Measurements from ENCODE around the gene PDE10A.

The PDE10A gene

GRCh38 chr6:165689699-165690098, 26.7 kb upstream of the PDE10A start:
- H3K27ac Mint-ChIP-seq, result no peak overlapping the region
- no peak overlapping the region for H3K4me3 Mint-ChIP-seq
- H3K27me3 Mint-ChIP-seq, result no peaks in the 10 kb centered on the region
- peaks cover 9% of the 10 kb centered on the region for H3K9me3 Mint-ChIP-seq
- H3K36me3 Mint-ChIP-seq (ENCODE audit: low read depth), result no peaks in the 10 kb centered on the region
- no peaks in the 10 kb centered on the region for H3K4me1 Mint-ChIP-seq (ENCODE audit: low read depth)

GRCh38 chr6:165686596-165687365, 23.7 kb upstream of the PDE10A start:
- H3K4me3 Mint-ChIP-seq, result no peak overlapping the region
- H3K36me3 Mint-ChIP-seq (ENCODE audit: low read depth), result no peaks in the 10 kb centered on the region
- no peak overlapping the region for H3K27ac Mint-ChIP-seq
- H3K9me3 Mint-ChIP-seq, result peaks cover 9% of the 10 kb centered on the region
- no peaks in the 10 kb centered on the region for H3K4me1 Mint-ChIP-seq (ENCODE audit: low read depth)
- H3K27me3 Mint-ChIP-seq, result no peaks in the 10 kb centered on the region

- H3K4me3 Mint-ChIP-seq, result no peak overlapping the region
- H3K36me3 Mint-ChIP-seq (ENCODE audit: low read depth), result no peaks in the 10 kb centered on the region
- H3K27ac Mint-ChIP-seq, result no peak overlapping the region
- peaks cover 5% of the 10 kb centered on the region for H3K27me3 Mint-ChIP-seq
- H3K9me3 Mint-ChIP-seq, result peaks cover 8% of the 10 kb centered on the region
- no peaks in the 10 kb centered on the region for H3K4me1 Mint-ChIP-seq (ENCODE audit: low read depth)
Observed at GRCh38 chr6:165685302-165685701, 22.3 kb upstream of the PDE10A start.

GRCh38 chr6:165684333-165684732, 21.3 kb upstream of the PDE10A start:
- H3K36me3 Mint-ChIP-seq (ENCODE audit: low read depth), result no peaks in the 10 kb centered on the region
- no peak overlapping the region for H3K27ac Mint-ChIP-seq
- peaks cover 5% of the 10 kb centered on the region for H3K27me3 Mint-ChIP-seq
- peaks cover 4% of the 10 kb centered on the region for H3K9me3 Mint-ChIP-seq
- H3K4me3 Mint-ChIP-seq, result no peak overlapping the region
- H3K4me1 Mint-ChIP-seq (ENCODE audit: low read depth), result no peaks in the 10 kb centered on the region

- Mint-ChIP-seq H3K9me3 (peaks cover 9% of the 10 kb centered on the region), H3K4me3 (no peak overlapping the region), H3K36me3 (ENCODE audit: low read depth) (no peaks in the 10 kb centered on the region), H3K27ac (no peak overlapping the region), H3K4me1 (ENCODE audit: low read depth) (no peaks in the 10 kb centered on the region), H3K27me3 (peaks cover 5% of the 10 kb centered on the region)
Observed at GRCh38 chr6:165680975-165681374, 17.9 kb upstream of the PDE10A start.

- Mint-ChIP-seq H3K4me1 (ENCODE audit: low read depth) (no peaks in the 10 kb centered on the region), H3K27ac (no peak overlapping the region), H3K4me3 (no peak overlapping the region), H3K27me3 (peaks cover 5% of the 10 kb centered on the region), H3K36me3 (ENCODE audit: low read depth) (no peaks in the 10 kb centered on the region), H3K9me3 (peaks cover 9% of the 10 kb centered on the region)
Observed at GRCh38 chr6:165679326-165679725, 16.3 kb upstream of the PDE10A start.

GRCh38 chr6:165678904-165679303, 15.9 kb upstream of the PDE10A start:
- peaks cover 9% of the 10 kb centered on the region for H3K9me3 Mint-ChIP-seq
- H3K27ac Mint-ChIP-seq, result no peak overlapping the region
- peaks cover 5% of the 10 kb centered on the region for H3K27me3 Mint-ChIP-seq

GRCh38 chr6:165678429-165678828, 15.4 kb upstream of the PDE10A start:
- Mint-ChIP-seq H3K9me3 (peaks cover 9% of the 10 kb centered on the region), H3K4me3 (no peak overlapping the region), H3K27ac (no peak overlapping the region), H3K4me1 (ENCODE audit: low read depth) (no peaks in the 10 kb centered on the region), H3K27me3 (peaks cover 7% of the 10 kb centered on the region), H3K36me3 (ENCODE audit: low read depth) (no peaks in the 10 kb centered on the region)

More at GRCh38 chr6:165678904-165679303, 15.9 kb upstream of the PDE10A start:
- Mint-ChIP-seq H3K4me3 (no peak overlapping the region), H3K36me3 (ENCODE audit: low read depth) (no peaks in the 10 kb centered on the region), H3K4me1 (ENCODE audit: low read depth) (no peaks in the 10 kb centered on the region)

GRCh38 chr6:165677091-165677490, 14.1 kb upstream of the PDE10A start:
- Mint-ChIP-seq H3K27ac (no peak overlapping the region), H3K27me3 (peaks cover 8% of the 10 kb centered on the region), H3K4me1 (ENCODE audit: low read depth) (no peaks in the 10 kb centered on the region)

GRCh38 chr6:165676435-165677068, 13.5 kb upstream of the PDE10A start:
- no peak overlapping the region for H3K27ac Mint-ChIP-seq
- H3K9me3 Mint-ChIP-seq, result peaks cover 9% of the 10 kb centered on the region
- H3K27me3 Mint-ChIP-seq, result peaks cover 8% of the 10 kb centered on the region
- no peaks in the 10 kb centered on the region for H3K36me3 Mint-ChIP-seq (ENCODE audit: low read depth)
- no peak overlapping the region for H3K4me3 Mint-ChIP-seq
- H3K4me1 Mint-ChIP-seq (ENCODE audit: low read depth), result no peaks in the 10 kb centered on the region

More at GRCh38 chr6:165677091-165677490, 14.1 kb upstream of the PDE10A start:
- no peak overlapping the region for H3K4me3 Mint-ChIP-seq
- no peaks in the 10 kb centered on the region for H3K36me3 Mint-ChIP-seq (ENCODE audit: low read depth)
- peaks cover 9% of the 10 kb centered on the region for H3K9me3 Mint-ChIP-seq

- Mint-ChIP-seq H3K27ac (no peak overlapping the region), H3K9me3 (peaks cover 9% of the 10 kb centered on the region), H3K4me1 (ENCODE audit: low read depth) (no peaks in the 10 kb centered on the region), H3K27me3 (peaks cover 3% of the 10 kb centered on the region), H3K4me3 (no peak overlapping the region), H3K36me3 (ENCODE audit: low read depth) (no peaks in the 10 kb centered on the region)
Observed at GRCh38 chr6:165675120-165675519, 12.1 kb upstream of the PDE10A start.

GRCh38 chr6:165674155-165675029, 11.4 kb upstream of the PDE10A start:
- H3K9me3 Mint-ChIP-seq, result peaks cover 9% of the 10 kb centered on the region
- peaks cover 3% of the 10 kb centered on the region for H3K27me3 Mint-ChIP-seq
- no peaks in the 10 kb centered on the region for H3K4me1 Mint-ChIP-seq (ENCODE audit: low read depth)
- no peak overlapping the region for H3K27ac Mint-ChIP-seq
- no peaks in the 10 kb centered on the region for H3K36me3 Mint-ChIP-seq (ENCODE audit: low read depth)
- no peak overlapping the region for H3K4me3 Mint-ChIP-seq

GRCh38 chr6:165671222-165671768, 8.3 kb upstream of the PDE10A start:
- Mint-ChIP-seq H3K9me3 (no peaks in the 10 kb centered on the region), H3K27me3 (peaks cover 10% of the 10 kb centered on the region), H3K4me3 (no peak overlapping the region), H3K4me1 (ENCODE audit: low read depth) (no peaks in the 10 kb centered on the region), H3K36me3 (ENCODE audit: low read depth) (no peaks in the 10 kb centered on the region), H3K27ac (no peak overlapping the region)

GRCh38 chr6:165668951-165669350, 5.9 kb upstream of the PDE10A start:
- no peak overlapping the region for H3K27ac Mint-ChIP-seq
- H3K36me3 Mint-ChIP-seq (ENCODE audit: low read depth), result no peaks in the 10 kb centered on the region
- H3K9me3 Mint-ChIP-seq, result no peaks in the 10 kb centered on the region
- peaks cover 28% of the 10 kb centered on the region for H3K27me3 Mint-ChIP-seq
- H3K4me3 Mint-ChIP-seq, result no peak overlapping the region
- no peaks in the 10 kb centered on the region for H3K4me1 Mint-ChIP-seq (ENCODE audit: low read depth)

- no peak overlapping the region for H3K4me3 Mint-ChIP-seq
- H3K9me3 Mint-ChIP-seq, result no peaks in the 10 kb centered on the region
- H3K36me3 Mint-ChIP-seq (ENCODE audit: low read depth), result no peaks in the 10 kb centered on the region
- H3K27me3 Mint-ChIP-seq, result peaks cover 38% of the 10 kb centered on the region
- H3K4me1 Mint-ChIP-seq (ENCODE audit: low read depth), result no peaks in the 10 kb centered on the region
- no peak overlapping the region for H3K27ac Mint-ChIP-seq
Observed at GRCh38 chr6:165665384-165665672, 2.3 kb upstream of the PDE10A start.
